Measurements from ENCODE around the gene TMEM176A.

Gene TMEM176A

DNA sequence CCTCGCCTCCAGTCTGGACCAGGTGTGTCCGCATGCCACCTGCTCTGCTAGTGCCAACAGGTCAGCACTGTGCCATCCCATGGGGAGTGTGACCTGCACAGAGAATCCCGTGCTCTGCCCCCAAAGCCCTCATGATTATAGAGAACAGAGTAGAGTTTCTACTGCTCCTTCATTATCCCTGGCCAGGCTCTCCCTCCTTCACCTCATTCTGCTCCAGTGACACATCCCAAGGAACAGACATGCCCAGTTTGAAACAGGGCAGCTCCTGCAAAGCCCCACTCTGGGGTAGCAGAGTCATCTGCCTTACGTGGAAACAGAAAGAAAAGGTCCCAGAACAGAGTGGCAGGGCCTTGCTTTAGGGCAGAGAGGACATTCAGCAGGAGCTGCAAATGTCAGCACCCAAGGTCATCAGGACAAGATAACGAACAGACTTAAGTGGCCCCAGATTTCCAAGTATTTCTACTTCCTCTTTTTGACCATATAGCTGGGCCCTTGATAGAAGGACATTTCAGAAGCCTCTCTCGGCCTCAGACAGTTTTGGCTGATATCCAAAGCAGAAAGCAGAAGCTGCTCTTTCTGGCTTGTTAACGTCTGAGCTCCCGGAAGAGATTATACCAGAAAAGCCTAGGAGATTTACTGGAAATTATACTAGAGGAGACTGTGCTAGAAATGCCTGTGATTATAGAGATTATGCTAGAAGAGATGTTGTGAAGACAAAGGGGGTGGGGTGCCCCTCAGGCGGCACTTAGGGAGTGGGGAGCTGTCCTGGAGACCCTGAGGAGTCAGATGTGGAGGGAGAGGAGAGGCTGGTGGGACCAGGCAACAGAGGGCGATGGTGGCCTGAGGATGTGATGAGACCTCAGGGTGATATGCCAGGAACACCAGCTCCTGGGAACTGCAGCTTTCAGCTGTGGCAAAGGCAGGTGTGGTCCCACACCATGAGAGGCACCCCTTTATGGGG, 13.0 kb upstream of the TMEM176A start:
- DNase-seq (ENCODE audit: low read depth in 2 of 2, low spot score in 1 of 2), result no peak

DNA sequence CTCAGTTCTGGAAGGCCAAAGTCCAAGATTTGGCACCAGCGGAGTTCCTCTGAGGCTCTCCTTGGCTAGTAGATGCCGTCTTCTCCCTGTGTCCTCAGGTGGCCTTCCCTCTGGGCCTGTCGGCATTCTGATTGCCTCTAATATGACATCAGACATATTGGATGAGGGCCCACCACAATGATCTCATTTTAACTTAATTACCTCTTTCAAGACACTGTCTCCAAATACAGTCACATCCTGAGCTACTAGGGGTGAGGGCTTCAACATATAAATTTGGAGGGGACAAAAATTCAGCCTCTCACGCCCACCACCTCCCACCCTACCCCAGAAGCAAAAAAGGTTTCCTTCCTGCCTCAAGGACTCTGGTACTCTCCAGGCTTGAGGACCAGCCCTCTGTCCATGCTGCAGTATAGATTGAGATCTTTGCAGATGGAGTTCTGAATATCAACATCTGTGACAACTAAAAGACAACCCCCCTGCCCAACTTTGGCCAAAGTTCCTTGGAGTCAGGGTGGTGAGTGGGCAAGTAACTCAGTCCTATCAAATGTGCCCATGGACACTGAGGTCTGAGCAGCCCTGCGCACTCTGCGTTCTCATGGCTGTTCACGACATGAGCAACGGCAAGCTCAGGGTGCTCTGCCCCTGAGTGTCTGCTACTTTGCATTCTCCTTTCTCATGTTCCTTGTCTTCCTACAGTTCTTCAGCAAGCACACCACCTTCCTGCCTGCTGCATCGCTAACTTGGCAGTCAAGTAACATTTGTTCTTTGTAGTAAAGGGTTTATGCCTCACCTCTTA, 11.9 kb upstream of the TMEM176A start:
- DNase-seq (ENCODE audit: low read depth in 2 of 2, low spot score in 1 of 2), result no peak

DNA sequence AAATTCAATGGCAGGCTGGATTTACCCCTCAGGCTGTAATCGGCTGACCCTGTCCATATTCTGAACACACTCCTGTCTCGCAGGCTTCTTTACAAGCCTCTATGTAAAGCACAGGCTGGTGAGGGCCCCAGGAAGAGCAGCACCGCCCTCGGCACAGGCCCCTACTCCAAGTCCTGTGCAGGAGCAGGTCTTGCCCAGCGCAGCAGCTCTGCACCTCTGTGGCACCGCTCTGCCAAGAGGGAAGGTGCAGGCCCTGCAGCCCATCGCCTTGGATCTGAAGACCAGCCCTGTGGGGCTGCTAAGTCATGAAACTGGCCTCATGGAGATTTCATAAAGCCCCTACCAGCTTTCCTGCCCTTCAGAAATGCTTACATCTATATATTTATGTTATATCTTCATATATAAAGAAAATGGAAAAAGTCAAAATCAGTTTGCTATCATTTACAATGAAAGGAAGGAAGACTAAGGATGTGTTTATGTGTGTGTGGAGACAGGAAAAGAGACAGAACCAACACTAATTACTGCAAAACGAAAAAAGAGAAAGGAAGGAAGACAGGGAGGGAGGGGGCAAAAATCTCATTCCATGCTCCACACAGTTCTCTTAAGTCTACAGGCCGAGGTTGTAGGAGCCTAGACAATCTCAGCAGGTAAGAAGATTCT, 10.0 kb upstream of the TMEM176A start:
- DNase-seq (ENCODE audit: low read depth in 2 of 2, low spot score in 1 of 2), result no peak

DNA sequence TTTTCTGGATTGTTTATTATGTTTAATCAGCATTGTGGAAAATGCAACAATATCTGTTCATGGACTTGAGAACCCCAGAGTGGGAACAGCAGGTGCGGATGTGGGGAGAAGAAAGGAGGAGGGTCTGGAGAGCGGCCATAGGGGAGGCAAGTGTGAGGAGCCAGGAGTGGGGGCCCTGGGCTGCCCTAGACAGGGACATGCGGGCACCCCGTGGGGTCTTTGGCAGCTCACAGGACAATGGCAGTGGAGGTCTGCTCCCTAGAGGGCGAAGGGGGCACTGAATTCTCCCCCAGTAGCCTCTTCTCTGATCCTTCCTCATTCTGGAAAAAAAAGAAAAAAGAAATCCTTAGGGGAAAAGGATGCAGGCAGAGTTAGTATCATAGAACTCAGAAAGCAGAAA, 9.3 kb upstream of the TMEM176A start:
- no peak for DNase-seq (ENCODE audit: low read depth in 2 of 2, low spot score in 1 of 2)

DNA sequence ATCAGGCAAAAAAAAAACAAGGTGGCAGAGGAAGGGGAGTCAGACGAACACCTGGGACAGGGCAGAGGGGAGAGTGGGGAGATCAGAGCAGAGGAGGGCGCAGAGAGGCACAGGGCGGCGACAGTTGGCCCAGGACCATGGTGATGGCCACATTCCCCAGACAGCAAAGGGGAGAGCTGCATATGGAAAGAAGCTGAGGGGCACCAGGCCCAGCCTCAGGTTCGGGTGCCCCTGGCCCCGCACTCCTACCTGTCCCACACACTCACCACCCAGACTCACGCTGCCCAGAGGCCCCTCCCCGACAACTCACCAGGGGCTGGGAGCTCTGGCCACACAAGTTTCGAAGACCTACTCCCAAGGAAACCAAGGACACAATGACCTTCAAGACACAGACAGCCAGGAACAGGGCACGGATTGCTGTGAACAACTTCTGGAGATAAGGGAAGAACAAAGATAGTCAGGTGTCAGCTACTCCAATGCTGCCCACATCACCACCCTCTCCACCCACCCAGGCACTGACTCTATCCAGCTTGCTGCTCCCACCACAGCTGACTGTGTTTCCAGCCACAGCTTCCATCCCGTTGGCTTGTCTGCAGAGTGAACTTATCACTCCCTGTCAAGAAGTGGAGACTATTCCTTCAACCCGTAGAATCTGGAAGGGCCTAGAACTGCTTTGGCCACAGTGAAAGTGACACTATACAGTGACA, 8.7 kb upstream of the TMEM176A start:
- no peak for DNase-seq (ENCODE audit: low read depth in 2 of 2, low spot score in 1 of 2)

DNA sequence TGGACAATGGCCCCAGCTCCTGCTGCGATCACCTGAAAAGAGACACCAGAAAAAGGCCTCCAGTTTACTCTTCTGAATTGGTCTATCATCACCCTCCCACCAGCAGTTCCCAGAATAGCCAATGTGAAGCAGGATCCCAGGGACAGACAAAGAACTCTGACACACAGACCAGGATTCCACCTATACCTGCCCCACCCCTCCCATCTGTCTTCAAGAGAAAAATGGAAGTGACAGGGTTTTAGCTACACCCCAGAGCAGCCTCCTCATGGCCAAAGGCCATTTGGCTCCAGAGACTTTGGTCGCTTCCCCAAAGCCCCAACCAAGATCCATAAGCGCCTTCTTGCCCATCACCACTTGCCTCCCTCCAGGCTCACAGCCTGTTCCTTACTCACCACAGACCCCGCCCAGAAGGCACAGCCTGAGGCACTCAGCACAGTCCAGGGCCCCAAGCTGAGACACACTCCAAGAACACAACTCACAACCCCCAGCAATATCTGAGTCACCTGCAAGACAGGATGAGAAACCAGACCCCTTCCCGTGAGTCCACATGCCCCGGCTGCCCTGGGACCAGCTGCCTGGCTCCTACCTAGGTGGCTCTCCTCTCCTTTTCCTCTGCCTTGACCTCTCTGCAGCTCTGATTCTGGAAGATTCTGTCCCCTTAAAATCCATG, 6.9 kb upstream of the TMEM176A start:
- no peak for DNase-seq (ENCODE audit: low read depth in 2 of 2, low spot score in 1 of 2)

DNA sequence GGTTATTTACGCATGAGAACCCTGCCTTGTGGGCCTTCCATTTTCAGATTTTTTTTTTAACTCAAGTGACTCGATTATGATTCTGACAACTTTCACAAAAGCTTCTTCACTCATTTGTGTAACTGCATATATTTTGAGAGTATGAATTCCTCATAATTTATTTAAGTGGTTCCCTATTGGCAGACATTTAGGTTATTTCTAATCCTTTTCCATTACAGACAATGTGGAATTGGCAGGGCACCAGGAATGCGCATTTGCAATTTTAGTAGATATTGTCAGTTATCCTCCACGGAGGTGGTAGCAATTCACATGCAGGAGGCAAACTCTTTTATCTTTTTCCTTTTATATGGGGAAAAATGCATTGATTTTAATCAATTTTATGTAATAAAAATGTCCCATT, 2.9 kb upstream of the TMEM176A start:
- no peak for DNase-seq (ENCODE audit: low read depth in 2 of 2, low spot score in 1 of 2)

DNA sequence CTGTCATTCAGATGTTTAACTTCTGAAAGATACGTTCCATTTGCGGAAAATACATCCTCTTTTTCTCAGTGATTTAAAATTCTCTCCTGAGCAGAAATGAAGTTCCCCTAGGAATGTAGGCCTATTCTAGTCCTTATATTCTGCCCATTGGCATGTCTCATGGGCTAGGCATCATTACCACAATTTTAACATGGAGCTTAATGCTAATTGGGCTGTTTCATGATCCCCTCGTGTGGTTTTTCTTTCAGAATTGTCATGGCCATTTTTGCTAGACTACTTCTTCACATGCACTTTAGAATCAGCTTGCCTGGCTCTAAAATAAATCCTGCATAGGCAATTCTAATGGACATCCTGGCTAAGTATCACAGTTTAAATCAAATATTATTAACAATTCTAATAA, 1.4 kb upstream of the TMEM176A start:
- no peak for DNase-seq (ENCODE audit: low read depth in 2 of 2, low spot score in 1 of 2)

DNA sequence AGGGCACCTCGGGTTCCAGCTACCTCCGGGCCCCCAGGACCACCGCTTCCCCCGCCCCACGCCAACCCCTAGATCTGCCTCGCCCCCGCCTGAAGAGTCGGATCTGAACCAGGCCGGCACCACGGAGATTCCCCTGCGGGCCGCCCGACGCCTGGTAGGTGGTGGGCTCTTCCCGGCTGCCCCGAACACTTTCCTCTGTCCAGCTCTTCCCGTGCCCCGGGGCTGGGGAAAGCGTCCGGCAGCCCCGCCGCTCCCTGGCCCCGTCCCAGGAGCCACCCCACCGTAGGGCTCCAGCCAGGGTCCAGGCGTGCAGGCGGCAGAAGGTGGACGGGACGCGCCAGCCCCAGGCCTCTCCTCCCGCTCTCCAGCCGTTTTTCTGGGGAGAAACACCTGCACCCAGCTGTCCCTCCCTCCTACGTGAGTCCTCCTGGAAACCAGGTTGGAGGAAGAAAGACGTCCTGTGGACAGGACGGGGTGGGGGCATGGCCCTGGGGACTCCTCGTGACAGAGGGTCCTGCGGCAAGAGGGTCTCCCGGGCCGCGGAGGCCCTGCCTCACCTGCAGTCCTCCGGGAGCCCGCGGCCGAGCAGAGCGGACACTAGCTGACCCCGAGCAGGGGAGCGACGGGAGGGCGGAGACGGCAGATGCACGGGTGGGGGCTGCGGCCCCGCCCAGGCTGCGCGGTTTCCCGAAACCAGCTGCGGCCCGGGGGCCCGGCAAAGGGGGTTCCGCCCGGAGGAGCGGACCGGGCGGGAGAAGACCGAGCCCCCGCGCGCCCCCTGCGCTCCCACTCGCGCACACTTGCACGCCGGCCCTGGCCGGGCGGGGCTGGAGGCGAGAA, 608 bp upstream of the TMEM176A start, which contains the start of gene TMEM176B:
Gene TMEM176B (minus strand): TSS at position 624 of the 840 bp plus-strand sequence. CDS start 3,795 bp downstream, outside the sequence.
- DNase-seq (ENCODE audit: low read depth in 2 of 2, low spot score in 1 of 2), result no peak

DNA sequence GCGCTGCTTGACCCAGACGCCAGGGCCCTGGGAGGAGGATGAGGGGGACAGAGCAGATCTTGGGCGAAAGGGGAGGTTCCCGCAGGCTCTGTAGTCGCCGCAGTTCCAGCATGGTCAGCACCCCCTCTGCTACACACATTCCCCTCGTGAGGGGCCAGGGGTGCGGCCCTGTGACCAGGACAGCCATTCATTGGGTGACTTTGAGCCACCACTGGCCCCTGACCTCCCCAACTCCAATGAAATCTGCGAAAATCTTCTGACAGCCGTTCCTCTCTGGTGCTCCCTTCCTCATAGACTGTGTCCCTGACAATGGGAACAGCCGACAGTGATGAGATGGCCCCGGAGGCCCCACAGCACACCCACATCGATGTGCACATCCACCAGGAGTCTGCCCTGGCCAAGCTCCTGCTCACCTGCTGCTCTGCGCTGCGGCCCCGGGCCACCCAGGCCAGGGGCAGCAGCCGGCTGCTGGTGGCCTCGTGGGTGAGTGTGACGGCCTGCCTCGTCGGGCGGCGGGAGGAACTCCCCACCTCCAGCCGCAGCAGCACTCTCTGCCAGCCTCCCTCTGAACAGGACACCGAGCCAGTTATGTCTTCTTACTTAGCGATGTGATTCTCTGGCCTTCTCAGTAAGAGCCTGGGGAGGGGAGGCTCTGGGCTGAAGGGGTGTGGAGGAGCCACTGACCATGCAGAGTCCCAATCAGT, 825 bp downstream of the TMEM176A start:
- DNase-seq (ENCODE audit: low read depth in 2 of 2, low spot score in 1 of 2), result no peak

DNA sequence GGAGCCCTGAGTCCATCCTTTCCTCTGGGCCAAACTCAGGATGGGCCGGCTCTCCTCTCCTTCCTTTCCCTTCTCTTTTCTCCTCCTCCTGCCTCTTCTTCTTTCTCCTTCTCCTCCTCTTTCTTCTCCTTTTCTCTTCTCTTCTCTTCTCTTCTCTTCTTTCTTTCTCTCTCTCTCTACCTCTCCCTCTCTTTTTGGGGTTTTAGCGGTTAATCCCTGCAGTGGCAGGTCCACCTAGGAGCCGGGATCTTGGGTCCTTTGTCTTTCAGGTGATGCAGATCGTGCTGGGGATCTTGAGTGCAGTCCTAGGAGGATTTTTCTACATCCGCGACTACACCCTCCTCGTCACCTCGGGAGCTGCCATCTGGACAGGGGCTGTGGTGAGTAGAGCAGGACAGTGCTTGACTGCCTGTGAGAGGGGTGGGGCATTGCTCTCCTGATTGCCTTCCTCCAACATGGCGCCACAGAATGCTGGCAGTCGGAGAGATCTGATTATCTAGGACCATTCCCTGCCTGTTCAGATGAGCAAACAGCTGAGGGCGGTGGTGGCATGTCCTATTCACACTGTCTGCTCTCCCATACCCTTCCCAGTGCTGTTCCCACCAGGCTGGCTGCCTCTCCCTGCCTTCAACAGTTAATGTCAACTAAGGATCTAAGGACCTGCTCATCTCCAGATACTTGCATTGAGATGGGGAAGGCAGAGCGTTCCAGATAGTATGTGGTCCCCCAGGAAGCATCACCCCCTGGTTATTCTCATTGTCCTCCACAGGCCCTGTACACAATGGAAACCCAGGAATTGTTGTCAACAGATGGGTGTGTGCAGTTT, 1.6 kb downstream of the TMEM176A start:
- no peak for DNase-seq (ENCODE audit: low read depth in 2 of 2, low spot score in 1 of 2)

DNA sequence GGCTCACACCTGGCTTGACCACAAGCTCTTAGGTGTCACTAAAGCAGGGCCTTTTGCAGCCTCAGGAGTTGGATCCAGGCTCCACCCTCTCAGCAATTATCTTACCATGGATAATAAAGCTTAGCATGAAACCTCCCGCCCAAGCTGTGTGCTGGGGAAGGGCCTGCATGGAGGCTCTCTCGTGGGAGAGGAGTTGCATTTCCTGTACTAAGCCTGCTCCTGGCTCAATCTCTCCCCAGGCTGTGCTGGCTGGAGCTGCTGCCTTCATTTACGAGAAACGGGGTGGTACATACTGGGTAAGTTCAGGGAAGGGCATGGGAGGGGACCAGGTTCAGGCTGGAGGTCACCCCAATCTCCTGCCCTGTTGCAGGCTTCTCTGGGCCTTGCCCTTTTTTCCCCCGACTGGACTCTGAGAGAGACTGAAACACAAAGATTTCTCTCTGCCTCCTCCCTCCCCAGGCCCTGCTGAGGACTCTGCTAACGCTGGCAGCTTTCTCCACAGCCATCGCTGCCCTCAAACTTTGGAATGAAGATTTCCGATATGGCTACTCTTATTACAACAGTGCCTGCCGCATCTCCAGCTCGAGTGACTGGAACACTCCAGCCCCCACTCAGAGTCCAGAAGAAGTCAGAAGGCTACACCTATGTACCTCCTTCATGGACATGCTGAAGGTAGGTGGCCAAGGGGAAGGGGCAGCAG, 2.7 kb downstream of the TMEM176A start:
- no peak for DNase-seq (ENCODE audit: low read depth in 2 of 2, low spot score in 1 of 2)

DNA sequence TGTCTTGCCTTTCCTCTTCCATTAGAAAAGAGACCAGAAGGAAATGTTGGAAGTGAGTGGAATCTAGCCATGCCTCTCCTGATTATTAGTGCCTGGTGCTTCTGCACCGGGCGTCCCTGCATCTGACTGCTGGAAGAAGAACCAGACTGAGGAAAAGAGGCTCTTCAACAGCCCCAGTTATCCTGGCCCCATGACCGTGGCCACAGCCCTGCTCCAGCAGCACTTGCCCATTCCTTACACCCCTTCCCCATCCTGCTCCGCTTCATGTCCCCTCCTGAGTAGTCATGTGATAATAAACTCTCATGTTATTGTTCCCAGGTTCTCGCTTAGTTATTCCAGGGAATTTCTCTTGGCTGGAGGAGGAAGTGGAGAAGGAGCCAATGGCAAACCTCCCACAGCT, 4.2 kb downstream of the TMEM176A start:
- DNase-seq (ENCODE audit: low read depth in 2 of 2, low spot score in 1 of 2), result no peak

DNA sequence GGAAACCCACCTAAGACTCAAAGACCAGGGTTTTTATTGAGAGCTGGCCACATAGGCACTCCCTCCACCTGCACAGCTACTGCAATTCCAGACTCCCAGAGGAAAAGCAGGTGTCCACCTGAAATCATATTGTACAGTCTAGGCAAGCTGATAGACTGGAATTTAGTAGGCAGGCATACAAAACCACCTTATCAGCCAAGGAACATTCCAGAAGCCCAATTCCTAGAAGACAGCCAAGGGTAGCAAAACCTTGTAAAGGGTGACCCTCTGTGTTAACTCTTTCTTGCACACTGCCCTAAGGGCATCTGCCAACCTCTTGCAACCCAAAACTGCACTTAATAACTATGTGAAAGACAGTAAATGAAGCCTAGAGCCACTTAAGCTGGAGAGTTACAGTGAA, 5.3 kb downstream of the TMEM176A start:
- no peak for DNase-seq (ENCODE audit: low read depth in 2 of 2, low spot score in 1 of 2)

DNA sequence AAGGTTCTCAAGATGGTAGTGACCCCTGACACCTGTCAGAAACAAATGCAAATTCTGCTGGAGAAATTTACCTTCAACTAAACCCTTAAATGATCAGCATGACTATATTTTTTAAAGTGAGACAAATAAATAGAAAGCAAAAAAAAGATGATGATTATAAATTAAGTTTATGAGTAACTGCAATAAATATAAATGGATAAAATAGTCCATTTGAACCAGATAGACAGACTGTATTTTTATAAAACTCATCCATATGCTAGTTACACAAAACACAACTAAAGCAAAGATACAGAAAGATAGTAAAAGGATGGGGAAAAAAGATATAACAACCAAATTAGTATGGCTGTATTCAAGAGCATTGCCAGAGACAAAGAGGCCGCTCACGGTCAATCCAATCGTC, 5.9 kb downstream of the TMEM176A start:
- no peak for DNase-seq (ENCODE audit: low read depth in 2 of 2, low spot score in 1 of 2)

DNA sequence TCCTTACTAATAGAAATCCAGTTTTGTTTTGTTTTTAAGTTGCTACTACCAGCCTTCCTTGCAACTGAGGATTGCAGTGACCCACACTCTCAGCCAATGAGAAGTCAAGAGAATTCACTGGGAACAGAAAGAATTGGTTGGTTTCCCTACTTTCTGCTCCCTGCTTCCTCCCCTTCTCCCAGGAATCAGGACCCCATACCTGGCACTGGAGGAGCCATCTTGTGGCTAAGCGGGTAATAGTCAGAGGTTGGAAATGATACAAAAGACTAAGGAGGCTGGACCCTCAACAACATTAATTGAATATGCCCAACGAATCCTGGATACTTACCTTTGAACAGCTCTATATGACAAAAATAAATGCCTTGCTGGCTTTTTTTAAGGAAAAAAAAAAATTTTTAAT, 6.3 kb downstream of the TMEM176A start:
- DNase-seq (ENCODE audit: low read depth in 2 of 2, low spot score in 1 of 2), result no peak

All from stimulated activated CD8-positive, alpha-beta memory T cell treated with anti-CD3 and anti-CD28 coated beads, Interleukin-4, amount 100 ng/mL, for 1 hour (primary cell).